ENCODE measurements around the gene RGL2.
A peak's percentile ranks its signal among the peaks of the same experiment; 100 is the strongest.

RGL2 gene

DNA sequence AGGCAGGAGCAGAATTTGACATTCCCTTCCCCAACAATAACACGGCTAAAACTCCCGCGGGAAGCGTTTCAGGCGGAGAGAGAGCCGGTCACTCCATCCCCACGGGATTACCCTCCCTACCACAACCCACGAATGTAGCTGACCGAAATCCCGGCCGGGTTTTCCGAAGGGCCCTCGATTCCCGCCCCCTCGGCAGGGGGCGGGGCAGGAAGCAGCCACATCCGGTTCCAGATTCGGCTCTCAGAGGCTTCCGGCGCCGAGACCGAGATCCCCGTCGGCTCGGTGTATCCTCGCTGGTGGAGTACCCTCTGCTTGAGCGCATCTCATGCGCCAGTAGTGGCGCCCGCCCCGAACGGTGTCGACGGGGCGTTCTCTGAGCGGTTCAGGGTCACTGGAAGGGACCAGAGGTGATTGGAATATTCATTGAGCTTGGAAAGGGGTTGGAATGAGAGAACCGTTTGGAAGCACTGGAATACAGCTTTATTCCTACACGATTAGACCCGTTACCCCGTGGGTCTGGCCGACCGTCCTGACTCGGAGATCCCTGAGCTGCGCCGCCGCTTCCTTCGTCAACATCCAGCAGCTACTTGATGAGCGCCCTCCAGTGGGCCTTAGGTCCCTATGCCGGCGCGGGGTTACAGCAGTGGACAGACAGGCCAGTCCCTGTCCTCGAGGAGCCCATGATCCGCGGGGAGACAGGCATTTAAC, 649 bp upstream of the RGL2 start:
- TF ChIP-seq, protein P1, sequence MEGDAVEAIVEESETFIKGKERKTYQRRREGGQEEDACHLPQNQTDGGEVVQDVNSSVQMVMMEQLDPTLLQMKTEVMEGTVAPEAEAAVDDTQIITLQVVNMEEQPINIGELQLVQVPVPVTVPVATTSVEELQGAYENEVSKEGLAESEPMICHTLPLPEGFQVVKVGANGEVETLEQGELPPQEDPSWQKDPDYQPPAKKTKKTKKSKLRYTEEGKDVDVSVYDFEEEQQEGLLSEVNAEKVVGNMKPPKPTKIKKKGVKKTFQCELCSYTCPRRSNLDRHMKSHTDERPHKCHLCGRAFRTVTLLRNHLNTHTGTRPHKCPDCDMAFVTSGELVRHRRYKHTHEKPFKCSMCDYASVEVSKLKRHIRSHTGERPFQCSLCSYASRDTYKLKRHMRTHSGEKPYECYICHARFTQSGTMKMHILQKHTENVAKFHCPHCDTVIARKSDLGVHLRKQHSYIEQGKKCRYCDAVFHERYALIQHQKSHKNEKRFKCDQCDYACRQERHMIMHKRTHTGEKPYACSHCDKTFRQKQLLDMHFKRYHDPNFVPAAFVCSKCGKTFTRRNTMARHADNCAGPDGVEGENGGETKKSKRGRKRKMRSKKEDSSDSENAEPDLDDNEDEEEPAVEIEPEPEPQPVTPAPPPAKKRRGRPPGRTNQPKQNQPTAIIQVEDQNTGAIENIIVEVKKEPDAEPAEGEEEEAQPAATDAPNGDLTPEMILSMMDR (IDR thresholded peaks at IDR 0.05; ENCODE audit: borderline replicate concordance, extremely low read depth, low read length, poor library complexity, severe bottlenecking) = peak; percentile 81
- no peak for TF ChIP-seq EZH2 (IDR thresholded peaks at IDR 0.05; ENCODE audit: borderline replicate concordance, low read depth, low read length, severe bottlenecking)
- Histone ChIP-seq H3K9me3 (ENCODE audit: insufficient read depth, low read length, severe bottlenecking) (no peaks in the 10 kb centered on the region), H3K27ac (ENCODE audit: low read length) (peak overlapping the region; percentile 98), H3K9ac (ENCODE audit: low read depth, low read length) (peak overlapping the region; percentile 93), H3K4me1 (ENCODE audit: insufficient read depth, low read length) (peaks cover 43% of the 10 kb centered on the region), H3K79me2 (ENCODE audit: insufficient read depth, low read length) (peaks cover 37% of the 10 kb centered on the region), H3K36me3 (ENCODE audit: insufficient read depth, low read length) (peaks cover 41% of the 10 kb centered on the region), H3K27me3 (ENCODE audit: insufficient read depth, low read length, poor library complexity) (no peaks in the 10 kb centered on the region), H3K4me2 (ENCODE audit: insufficient read depth, low read length) (peak overlapping the region; percentile 96), H2AFZ (ENCODE audit: low read depth, low read length) (peak overlapping the region; percentile 92), H4K20me1 (ENCODE audit: insufficient read depth, low read length) (peaks cover 11% of the 10 kb centered on the region), H3K4me3 (ENCODE audit: low read depth in 1 of 2, low read length in 2 of 2) (peak overlapping the region; percentile 76 to 90)
- ATAC-seq (ENCODE audit: insufficient read depth, low read depth) (peak; percentile 88), DNase-seq (peak; percentile 95)

DNA sequence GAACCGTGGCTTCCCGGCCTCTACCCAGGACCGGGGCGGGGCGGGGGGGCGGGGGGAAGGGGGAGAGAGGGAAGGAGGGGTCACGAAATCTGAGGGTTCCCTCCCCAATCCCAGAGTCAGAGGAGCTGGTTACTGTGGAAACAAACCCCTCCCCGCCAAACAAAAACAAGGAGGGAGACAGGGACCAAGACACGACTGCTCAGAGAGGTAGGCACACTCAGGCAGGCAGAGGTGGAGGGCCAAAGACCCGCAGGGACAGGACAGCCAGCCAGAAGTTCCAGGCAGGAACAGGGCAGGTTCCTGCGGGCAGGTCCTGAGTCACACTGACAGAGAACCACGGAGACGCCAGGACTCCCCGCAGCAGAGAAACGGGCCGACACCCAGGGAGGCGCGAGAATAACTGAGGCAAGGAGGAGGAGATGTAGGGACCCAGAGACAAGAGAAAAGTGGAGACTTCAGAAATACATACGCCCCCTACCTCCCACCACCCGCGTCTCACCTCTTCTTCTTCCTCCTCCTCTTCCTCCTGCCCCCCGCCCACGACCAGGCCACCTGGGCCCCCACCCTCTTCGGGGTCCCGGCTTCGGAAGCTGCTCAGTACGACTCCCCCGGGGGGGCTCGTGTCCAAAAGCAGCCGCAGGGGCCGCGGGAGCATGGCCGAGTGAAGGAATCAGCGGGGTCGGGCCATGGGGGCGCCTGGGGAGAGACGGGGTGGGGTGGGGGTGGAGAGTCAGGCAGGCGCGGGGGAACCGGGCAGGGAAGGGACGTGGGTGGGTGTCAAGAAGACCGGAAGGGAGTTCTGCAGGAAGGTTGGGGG, 578 bp downstream of the RGL2 start:
- peaks cover 37% of the 10 kb centered on the region for H3K79me2 ChIP-seq (ENCODE audit: insufficient read depth, low read length)
- no peak for TF ChIP-seq EZH2 (IDR thresholded peaks at IDR 0.05; ENCODE audit: borderline replicate concordance, low read depth, low read length, severe bottlenecking)
- TF ChIP-seq, protein P1 (IDR thresholded peaks at IDR 0.05; ENCODE audit: borderline replicate concordance, extremely low read depth, low read length, poor library complexity, severe bottlenecking) = peak; percentile 52
- H4K20me1 ChIP-seq (ENCODE audit: insufficient read depth, low read length) = 0 out of 2 replicates have a peak, but pooled peaks cover 6% of the 10 kb centered on the region
- H3K36me3 ChIP-seq (ENCODE audit: insufficient read depth, low read length) = peaks cover 40% of the 10 kb centered on the region
- H3K4me2 ChIP-seq (ENCODE audit: insufficient read depth, low read length) = peak overlapping the region; percentile 96
- peaks cover 43% of the 10 kb centered on the region for H3K4me1 ChIP-seq (ENCODE audit: insufficient read depth, low read length)
- DNase-seq (peak; percentile 77), ATAC-seq (ENCODE audit: insufficient read depth, low read depth) (peak; percentile 34)
- H3K4me3 ChIP-seq (ENCODE audit: low read depth in 1 of 2, low read length in 2 of 2) = peak overlapping the region; percentile 76 to 90
- H3K27ac ChIP-seq (ENCODE audit: low read length) = peak overlapping the region; percentile 98
- H3K27me3 ChIP-seq (ENCODE audit: insufficient read depth, low read length, poor library complexity) = no peaks in the 10 kb centered on the region
- peak overlapping the region; percentile 92 for H2AFZ ChIP-seq (ENCODE audit: low read depth, low read length)
- peak overlapping the region; percentile 93 for H3K9ac ChIP-seq (ENCODE audit: low read depth, low read length)
- no peaks in the 10 kb centered on the region for H3K9me3 ChIP-seq (ENCODE audit: insufficient read depth, low read length, severe bottlenecking)

DNA sequence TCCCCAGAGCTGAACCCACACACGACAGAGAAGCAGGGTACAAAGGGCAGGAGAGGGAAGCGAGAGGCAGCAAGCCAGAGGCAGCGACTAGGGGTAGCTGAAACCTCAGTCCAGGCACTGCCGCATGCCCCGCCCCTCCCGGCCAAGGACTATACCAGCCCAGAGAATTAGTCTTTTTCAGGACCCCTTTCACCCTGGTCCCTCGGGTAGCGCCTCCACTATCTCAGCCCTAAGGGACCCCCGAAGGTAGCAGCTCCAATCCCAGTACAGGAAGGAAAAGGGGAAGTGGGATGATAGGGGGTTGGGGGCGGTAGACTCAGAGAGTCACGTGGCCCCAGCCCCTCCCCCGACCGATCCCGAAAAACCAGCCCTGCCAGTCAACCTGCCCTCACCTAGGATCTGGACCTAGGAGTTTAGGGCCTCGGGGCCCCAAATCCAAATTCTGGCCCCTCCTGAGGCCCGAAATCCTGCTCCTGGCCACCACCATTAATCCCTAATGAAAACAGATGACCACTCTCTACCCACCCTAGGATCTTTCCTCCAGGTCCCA, 1.3 kb downstream of the RGL2 start:
- DNase-seq = no peak
- Histone ChIP-seq H3K27ac (ENCODE audit: low read length) (0 out of 2 replicates have a peak overlapping the region, but pooled peaks have one; percentile 28), H3K27me3 (ENCODE audit: insufficient read depth, low read length, poor library complexity) (no peaks in the 10 kb centered on the region), H3K79me2 (ENCODE audit: insufficient read depth, low read length) (peaks cover 35% of the 10 kb centered on the region), H3K4me1 (ENCODE audit: insufficient read depth, low read length) (peaks cover 43% of the 10 kb centered on the region), H3K36me3 (ENCODE audit: insufficient read depth, low read length) (peaks cover 42% of the 10 kb centered on the region), H3K4me3 (ENCODE audit: low read depth in 1 of 2, low read length in 2 of 2) (peak overlapping the region in 1 of 2 experiments; percentile 90; a peak in 3 of 4 replicates), H2AFZ (ENCODE audit: low read depth, low read length) (no peak overlapping the region), H4K20me1 (ENCODE audit: insufficient read depth, low read length) (0 out of 2 replicates have a peak, but pooled peaks cover 6% of the 10 kb centered on the region), H3K4me2 (ENCODE audit: insufficient read depth, low read length) (peak overlapping the region; percentile 96), H3K9me3 (ENCODE audit: insufficient read depth, low read length, severe bottlenecking) (no peaks in the 10 kb centered on the region), H3K9ac (ENCODE audit: low read depth, low read length) (peak overlapping the region; percentile 93; the same call in 1 of the 2 replicates)
- no peak for TF ChIP-seq EZH2 (IDR thresholded peaks at IDR 0.05; ENCODE audit: borderline replicate concordance, low read depth, low read length, severe bottlenecking)
- TF ChIP-seq, protein P1 (IDR thresholded peaks at IDR 0.05; ENCODE audit: borderline replicate concordance, extremely low read depth, low read length, poor library complexity, severe bottlenecking) = no peak
- ATAC-seq (ENCODE audit: insufficient read depth, low read depth) = no peak

Measured in DND-41 (cell line).